HCEC 1CT (cell line): Measurements from ENCODE around the gene DLGAP1.
A peak's percentile ranks its signal among the peaks of the same experiment; 100 is the strongest.
"Not testable (repeated sequence)": the region's sequence is repeated elsewhere in the genome, so short reads cannot be mapped to it uniquely, and the experiment has no call there.

Source experiments
- DNase-seq: peaks from one replicate; pipeline ENCODE4 v3.0.0-alpha.2; 2017

DLGAP1 gene

DNA sequence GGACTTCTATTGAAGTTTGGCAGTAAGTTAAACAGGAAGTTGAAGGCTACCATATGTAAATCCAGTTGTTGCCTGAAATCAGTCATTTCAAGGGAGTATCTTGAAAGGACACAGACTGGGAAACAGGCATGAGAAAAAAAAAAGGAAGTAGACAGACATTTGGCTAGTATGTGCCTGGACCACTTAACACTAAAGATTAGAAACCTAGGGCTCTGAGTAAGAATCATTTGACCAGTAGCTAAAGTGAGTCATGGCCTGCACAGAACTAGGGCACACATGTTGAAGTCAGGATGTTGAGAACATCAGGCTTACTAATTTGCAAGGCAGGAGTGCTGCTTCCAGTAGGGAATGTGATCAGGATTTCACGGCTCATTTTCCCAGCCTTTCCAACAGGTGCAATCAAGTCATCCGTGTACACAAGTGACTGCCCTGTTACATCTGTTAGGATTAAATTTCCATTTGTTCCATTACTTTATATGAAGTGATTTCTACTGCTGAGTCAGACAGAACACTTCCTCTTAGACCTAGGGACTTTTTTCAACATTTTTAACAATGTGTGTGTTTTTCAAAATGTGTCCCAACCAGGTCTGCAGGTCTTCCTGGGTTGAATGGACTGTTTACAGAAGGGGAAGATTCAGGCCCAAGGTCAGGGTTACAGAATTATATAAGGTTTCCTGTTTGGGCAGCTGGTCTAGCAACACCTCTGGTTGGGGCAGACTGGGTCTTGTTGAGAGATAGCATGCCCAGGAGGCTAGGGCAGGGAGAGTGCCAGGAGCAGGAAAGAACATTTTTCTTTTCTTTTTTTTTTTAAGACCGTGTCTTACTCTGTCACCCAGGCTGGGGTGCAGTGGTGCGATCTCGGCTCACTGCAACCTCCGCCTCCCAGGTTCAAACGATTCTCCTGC lies 859.5 kb downstream of the DLGAP1 start:
- peak; percentile 99 for DNase-seq

DNA sequence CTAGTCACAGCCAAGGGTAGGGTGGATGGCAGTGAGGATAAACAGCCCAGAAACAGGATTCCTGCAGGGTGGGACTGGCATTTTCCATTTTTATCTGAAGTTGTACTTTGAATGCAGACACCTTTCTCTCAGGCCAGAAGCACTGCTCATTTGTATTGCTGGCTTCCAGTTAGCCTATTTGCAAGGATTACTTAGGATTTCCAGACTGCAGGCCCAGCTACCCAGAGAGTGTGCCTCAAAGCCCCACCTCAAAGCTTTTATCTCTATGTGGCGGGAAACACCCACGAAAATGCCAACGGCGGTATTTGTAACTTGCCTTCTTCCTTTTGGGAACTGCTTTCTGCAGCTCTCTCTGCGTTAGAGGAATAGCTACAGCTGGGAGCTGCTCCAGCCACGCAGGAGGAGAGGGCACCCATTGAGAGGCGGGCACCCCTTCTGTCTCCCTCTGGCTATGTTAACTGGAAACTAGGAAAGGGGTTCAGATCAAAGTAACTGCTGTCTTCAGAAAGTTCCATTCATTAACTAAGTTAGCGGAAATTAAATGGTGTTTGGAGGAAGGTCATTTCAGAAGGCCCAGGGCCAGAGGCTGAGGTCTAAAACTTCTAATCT lies 860.2 kb downstream of the DLGAP1 start:
- peak; percentile 37 for DNase-seq

DNA sequence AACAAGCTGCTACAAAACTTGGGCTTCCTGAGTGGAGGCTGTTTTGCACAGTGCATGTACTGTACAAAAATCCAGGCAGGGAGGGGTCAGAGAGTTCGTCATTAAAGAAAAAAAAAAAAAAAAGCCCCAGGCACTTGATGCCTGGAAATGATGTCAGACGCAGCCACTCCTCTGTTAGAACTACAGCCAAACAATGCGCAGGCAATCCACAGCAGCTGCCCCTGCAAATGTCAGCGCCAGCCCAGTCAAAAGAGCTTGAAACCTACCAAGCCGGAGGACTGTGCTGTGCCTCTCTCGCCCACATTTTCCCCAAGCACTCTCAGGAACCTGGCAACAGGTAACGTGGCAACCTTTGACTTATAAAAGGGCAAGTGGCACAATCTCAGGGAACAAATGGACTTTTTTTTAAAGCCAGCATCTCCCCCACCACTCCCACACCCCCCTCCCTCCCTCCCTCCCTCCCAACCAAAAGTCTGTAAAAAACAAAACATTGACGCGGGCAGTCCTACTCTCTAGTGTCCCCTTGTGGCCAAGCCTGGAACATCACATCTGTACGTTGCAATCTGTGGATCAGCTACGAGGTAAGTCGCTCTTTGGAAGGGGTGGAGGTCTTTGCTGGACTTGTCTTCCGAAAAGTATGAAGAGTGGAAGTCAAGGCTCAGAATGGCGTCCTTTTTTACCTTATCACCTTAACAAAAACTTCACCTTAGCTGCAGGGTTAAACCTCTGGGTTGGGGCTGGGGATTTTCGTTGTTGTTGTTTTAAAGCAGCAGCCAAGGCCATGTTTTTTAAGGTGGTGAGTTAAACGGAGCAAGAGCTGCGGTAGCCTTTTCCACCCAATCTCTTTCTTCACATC lies 861.0 kb downstream of the DLGAP1 start:
- DNase-seq, result peak; percentile 97

DNA sequence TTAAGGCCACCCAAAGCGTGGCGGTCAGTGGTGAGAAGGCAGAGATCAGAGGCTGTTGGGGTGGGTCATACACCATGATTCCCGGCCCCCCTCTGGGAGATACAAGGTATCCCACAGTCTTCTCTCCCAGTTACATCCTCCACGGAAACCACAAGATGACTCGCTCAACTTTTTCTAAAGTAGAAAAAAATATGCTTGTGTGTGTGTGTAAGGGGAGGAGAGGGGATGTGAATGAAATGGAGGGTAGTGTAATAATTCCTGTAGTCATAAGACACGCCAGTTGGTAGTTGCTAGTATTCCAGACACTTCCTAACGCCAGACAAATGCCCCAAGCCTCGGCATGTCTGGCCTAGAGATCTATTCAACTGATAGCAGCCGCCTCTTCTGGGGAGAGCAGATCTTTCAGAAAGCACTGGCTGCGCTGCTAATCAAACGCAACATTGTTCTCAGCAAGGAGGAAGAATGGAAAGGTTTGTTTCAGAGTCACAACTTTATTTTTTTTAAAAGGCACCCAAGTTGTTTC lies 861.7 kb downstream of the DLGAP1 start:
- peak; percentile 71 for DNase-seq

DNA sequence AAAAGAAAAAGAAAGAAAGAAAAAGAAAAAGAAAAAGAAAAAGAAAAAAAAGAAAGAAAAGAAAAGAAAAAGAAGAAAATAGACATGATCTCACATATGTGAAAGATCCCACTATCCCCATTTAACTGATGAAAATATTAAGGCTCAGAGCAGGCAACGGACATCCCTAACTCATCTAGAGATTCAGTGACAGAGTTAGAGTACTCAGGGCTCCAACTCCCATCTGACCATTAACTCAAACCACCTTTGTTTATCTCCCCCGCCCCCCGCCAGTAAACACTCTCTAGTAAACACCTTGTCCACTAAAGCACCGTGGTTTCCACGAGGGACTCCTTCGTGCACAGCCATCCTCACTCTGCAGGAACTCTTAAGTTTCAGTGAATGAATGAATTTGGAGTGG lies 862.2 kb downstream of the DLGAP1 start:
- DNase-seq, result no peak

DNA sequence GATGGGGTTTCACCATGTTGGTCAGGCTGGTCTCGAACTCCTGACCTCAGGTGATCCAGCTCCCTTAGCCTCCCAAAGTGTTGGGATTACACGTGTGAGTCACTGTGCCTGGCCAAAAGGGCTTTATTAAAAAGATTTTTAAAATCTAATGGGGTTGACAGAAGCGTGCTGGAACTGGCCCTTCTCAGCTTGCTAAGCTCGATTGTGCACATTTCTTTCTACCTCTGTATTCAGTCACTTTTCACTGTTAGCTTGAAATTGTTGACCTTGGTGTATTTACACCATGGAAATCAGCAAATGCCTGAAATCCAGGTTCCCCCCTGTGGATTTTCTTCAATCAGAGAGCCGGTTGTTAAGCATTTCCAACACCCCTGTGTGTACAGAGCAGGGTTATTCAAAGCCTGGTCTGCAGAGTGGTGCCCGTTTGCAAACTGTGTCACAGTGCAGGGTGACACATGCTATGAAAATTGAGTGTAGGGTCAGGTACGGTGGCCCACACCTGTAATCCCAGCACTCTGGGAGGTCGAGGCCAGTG lies 864.9 kb downstream of the DLGAP1 start:
- no peak for DNase-seq

DNA sequence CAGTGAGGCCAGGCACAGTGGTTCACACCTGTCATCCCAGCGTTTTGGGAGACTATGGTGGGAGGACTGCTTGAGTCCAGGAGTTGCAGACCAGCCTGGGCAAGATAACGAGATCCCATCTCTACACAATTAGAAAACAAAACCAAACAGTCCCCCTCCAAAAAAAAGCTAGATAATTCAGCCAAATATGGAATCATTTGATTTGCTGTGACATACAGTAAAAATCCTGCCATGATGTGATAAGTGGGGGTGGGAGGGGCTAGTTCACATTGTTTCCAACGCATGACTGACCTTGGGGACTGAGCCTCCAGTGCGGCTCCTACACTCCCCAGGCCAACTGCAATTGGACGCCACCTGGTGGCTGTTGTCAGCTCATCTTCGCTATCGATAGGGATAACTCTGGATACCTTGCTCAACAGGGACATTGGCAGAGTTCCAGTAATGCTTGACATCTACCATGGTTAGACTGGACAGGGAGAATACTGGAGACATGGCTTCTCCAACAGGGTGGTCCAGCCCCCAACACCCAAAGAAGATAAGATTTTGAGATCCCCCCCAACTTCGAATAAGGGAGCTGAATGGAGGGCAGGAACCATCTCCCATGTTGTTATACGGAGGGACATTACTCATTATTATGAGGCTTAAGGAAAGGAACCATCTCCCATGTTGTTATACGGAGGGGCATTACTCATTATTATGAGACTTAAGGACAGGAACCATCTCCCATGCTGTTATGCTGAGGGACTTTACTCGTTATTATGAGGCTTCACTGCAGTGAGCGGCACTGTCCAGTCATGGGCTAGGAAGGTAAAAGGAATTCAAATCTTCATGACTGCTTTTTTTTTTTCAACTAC lies 869.2 kb downstream of the DLGAP1 start:
- DNase-seq, result peak; percentile 75

DNA sequence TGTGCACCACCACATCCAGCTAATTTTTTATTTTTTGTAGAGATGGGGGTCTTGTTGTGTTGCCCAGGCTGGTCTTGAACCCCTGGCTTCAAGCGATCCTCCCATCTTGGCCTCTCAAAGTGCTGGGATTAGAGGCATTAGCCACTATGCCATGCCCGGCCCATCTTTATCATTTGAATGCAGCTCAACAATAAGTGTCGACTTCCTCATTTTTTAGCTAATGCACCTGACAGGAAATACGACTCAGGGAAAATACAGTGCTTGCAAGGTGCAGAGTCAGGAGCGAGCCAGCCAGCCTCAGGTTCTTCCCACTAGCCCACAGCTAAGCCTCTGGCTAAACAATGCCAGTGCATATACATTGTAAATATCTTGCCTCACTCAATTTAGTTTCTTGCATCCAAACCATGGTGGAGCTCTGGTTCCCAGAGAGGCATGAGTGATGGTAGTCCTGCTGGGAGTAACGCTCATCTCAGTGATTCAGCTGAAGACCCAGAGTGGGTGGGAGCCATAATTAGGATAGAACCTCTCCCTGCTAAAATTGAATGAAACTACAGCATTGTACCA lies 870.1 kb downstream of the DLGAP1 start:
- no peak for DNase-seq

DNA sequence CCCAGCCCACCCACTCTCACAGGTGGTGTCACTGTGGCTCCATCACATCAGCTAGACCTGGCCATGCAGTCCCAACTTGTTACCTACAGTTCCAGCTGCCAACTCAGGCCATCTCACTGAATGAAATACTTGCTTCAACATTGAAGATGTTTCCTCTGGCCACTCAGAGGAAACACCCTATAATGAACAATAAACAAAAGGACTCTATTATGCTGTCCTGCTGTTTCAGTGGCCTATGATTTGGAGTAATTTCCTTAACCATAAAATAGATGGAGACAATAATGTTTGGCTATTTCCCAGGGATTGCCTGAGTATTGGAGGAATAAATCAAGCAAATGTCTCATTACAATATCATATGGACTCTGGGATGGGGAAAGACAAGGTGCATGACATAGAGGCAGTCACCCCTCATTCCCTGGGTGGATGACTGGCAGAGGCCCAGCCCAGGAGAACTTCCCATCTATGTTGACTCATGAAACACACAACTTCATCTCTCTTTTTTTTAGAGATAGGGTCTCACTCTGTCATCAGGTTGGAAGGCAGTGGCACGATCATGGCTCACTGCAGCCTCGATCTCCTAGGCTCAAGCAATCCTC lies 870.7 kb downstream of the DLGAP1 start:
- DNase-seq, result no peak

DNA sequence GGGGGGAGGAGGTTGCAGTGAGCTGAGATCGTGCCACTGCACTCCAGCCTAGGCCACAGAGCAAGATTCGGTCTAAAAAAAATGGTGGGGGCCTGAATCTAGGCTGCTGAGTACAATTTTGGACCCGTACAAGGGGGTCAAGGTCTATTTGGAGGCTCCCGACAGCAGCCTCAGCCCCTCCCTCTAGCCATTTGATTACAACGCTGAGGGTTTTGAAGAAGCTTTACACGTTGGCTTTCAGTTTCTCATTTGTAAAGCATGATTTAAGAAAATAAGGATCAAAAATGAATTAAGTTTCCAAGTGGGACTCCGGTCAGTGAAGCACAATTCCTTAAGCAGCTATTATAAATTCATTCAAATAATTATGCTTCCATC lies 871.2 kb downstream of the DLGAP1 start:
- no peak for DNase-seq

DNA sequence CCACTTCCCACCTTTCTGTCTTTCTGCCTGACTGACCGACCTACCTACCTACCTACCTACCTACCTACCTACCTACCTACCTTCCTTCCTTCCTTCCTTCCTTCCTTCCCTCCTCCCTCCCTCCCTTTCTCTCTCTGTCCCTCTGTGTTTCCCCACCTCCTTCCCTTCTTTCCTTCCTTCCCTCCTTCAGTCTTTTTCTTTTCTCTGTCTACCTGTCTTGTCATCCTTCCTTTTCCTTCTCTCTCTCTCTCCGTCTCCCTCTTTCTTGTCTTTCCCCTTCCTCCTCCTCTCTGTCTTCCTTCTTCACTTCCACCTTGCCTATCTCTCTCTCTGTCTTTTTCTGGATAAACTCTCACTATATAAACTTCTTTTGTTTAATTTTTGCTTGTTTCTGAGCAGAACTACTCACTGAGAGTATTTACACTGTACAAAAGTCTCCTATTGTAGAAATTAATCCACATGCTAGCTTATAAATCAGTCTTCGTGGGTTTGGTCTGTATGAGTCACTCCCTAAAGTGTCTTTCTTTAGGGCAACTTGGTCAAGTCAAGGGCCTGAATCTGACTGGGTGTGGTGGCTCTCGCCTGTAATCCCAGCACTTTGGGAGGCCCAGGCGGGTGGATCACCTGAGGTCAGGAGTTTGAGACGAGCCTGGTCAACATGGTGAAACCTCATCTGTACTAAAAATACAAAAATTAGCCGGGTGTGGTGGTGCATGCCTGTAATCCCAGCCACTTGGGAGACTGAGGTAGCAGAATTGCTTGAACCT lies 871.8 kb downstream of the DLGAP1 start:
- peak; percentile 39 for DNase-seq

DNA sequence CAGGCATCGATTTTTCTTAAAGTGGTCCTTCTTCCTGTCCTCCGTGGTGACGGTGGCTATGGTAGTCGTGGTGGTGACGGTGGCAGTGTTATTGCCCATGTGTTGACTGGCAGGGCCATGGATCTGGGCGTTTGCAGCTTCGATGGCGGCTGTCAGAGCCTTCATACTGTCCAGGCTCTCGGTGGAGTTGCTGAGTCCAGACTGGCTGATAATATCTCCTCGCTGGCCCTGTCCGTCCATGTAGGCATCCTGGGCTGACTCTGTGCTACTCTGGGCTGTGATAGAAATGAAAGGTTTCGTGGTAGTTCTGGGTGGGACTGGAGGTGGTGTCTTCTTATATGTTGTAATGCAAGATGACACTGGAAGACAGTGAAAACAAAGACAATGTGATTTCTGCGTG lies 873.2 kb downstream of the DLGAP1 start:
- DNase-seq, result no peak

DNA sequence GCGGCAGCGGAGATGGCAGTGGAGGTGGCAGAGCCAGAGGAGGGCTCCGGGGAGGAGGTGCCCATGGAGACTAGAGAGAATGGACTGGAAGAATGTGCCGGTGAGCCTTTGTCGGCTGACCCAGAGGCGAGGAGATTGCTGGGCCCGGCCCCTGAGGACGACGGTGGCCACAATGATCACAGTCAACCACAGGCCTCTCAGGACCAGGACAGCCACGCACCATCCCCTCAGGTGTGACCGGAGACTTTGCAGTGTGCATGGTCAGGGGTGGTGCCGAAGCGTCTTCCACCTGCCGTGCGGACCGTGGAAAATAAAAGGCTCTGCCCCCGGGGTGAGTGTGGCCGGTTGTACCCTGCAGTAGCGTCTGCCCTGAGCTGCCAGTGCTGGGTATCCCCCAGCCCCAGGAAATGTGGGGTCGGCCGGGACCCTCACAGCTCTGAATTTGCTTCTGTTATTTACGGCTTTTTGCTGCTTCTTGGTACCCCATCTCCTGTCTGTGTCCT lies 874.5 kb downstream of the DLGAP1 start:
- DNase-seq, result not testable (repeated sequence)

DNA sequence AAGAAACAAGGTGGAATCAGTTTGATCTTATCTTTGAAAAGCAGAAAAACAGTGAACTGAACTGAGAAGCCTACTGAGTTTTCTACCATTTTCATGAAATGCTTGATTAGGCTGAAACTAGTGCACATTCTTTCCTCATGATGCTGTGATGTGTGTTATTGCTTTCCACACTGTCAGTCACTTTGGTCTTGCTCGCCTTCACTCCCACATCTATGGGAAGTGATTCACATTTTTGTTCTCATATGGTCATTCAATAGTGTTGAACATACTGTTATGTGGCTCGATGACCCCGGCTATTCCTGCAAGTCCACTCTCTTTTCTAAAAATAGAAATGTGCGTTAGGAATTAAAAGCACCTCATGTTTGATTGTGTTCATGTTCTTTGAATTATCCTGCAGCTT lies 875.4 kb downstream of the DLGAP1 start:
- DNase-seq, result peak; percentile 92

DNA sequence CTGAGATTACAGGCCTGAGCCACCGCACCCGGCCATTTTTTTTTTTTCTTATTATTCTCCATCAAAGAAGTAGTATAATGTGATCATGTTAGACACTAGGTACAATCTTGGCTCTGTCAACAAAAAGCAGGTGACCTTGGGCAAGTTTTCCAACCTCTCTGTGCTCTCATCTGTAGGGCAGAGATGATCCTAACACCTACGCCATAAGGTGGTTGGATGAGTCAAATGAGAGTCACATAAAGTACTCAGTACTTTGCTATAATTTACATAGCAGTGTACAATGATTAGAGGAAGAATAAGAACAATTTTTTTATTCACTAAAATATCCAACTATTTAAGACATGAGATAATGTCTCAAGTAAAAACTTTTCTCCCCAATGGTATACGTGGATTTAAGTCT lies 876.5 kb downstream of the DLGAP1 start:
- peak; percentile 22 for DNase-seq

DNA sequence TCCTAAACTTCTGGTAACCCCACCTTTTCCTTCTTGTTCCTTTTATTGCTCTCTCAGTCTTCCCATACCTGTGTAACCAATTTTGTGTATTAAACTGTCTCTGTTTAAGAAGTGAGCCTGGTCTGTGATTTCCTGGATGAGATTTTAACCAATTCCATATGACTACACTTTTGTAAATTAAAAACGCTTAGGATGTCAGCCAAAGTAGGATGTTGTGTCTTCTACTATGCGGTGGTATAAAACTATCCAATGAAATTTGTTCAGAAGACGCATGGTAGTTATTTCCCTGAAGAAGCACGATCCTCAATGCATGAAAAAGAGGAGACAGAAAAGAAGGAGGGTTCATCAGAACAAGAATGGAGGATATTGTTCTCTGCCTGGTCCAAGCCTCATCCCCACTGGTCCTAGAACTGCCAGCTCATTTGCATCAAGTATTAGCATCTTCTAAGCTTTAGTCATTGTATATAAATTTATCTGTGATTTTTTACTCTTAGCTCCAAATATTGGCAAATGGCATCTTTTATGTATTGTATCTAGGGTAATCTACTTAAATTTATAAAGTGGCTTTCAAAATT lies 877.7 kb downstream of the DLGAP1 start:
- DNase-seq, result no peak

DNA sequence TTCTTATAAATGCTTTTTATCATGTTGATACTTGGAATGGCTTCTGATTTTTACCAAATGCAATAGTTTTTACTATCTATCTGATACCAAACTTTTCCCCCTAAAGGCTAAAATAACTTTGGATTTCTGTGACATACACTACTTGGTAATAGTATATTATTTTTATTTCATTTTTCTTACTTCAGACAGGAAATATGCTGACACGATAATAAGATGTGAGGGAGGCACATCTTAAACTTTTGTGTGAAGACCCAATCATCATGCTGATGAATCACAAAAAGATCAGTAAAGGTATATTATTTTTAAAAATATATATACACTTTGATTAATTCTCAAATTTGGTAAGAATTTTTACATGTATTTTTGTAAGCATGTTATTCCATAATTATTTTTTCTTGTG lies 882.3 kb downstream of the DLGAP1 start:
- DNase-seq, result no peak

DNA sequence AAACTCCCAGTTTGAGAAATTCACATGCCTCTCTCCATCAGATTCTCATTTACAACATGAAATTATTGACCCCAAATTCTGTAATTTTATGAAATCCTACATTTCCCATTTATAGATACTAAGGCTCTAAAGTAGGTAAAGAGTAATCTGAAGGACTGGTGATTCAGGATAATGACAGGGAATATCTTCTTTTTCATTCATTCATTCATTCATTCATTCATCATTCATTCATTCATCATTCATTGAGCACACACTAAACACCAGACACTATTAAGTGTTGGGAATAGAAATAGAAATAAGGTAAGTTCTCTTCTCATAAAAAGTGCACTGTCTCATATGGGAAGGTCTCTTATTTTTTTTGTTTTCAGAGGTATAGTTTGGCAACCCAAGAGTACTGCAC lies 888.3 kb downstream of the DLGAP1 start:
- DNase-seq, result no peak

DNA sequence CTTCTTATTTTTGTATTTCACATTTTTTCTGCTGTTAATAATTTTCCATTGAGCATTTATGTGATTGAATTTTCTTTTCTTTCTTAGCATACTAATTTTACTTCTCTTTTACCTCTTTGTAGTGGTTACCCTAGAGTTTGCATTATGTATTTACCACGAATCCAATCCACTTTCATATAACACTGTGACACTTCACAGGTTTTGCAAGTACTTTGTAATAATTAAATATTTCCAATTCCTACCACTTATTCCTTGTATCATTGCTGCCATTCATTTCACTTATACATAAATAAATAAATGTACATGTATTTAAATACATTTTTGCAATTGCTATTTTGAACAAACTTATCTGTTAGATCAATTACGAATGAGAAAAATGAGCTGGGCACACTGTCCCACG lies 894.4 kb downstream of the DLGAP1 start:
- no peak for DNase-seq
